Endodermal cell (in vitro differentiated cells): ENCODE measurements around the gene ZDHHC14. TPM values are rescaled to one million over a fixed set of nuclear protein-coding genes. Genes with fewer than 3 reads are reported as not detected.

Source experiments
- DNase-seq: peaks from one replicate; pipeline ENCODE4 v3.0.0-alpha.2; 2017
- H3K27ac ChIP-seq: 2 replicates; pipeline ENCODE4 v1.5.1; 2013; ENCODE audit warnings: mild to moderate bottlenecking, low read depth, low read length, moderate library complexity
- H3K27me3 ChIP-seq: 2 replicates; pipeline ENCODE4 v1.6.1; 2013; ENCODE audit warnings: mild to moderate bottlenecking, low read length, moderate library complexity; ENCODE audit not compliant: insufficient read depth, control insufficient read depth, poor library complexity, severe bottlenecking
- H3K36me3 ChIP-seq: 2 replicates; pipeline ENCODE4 v1.7.0; 2013; ENCODE audit warnings: mild to moderate bottlenecking, low read length, moderate library complexity; ENCODE audit not compliant: control insufficient read depth, insufficient read depth
- H3K4me1 ChIP-seq: one replicate; pipeline ENCODE4 v1.7.0; 2013; ENCODE audit warnings: low read length; ENCODE audit not compliant: control insufficient read depth, insufficient read depth
- H3K4me3 ChIP-seq: 2 replicates; pipeline ENCODE4 v1.5.1; 2013; ENCODE audit warnings: mild to moderate bottlenecking, low read length, moderate library complexity
- H3K9ac ChIP-seq: 2 replicates; pipeline ENCODE4 v1.6.1; 2013; ENCODE audit warnings: mild to moderate bottlenecking, low read length, moderate library complexity; ENCODE audit not compliant: poor library complexity, severe bottlenecking; ENCODE audit errors: extremely low read depth
- H3K9me3 ChIP-seq: 2 replicates; pipeline ENCODE4 v1.6.1; 2013; ENCODE audit warnings: mild to moderate bottlenecking, low read length, moderate library complexity; ENCODE audit not compliant: control insufficient read depth
- H3K27ac Mint-ChIP-seq: 2 replicates; pipeline ENCODE4 v1.8.0; 2020; ENCODE audit warnings: mixed read lengths
- H3K27me3 Mint-ChIP-seq: 2 replicates; pipeline ENCODE4 v1.8.0; 2021; ENCODE audit warnings: mild to moderate bottlenecking, mixed read lengths; ENCODE audit not compliant: insufficient read depth
- H3K36me3 Mint-ChIP-seq: 2 replicates; pipeline ENCODE4 v1.8.0; 2020; ENCODE audit warnings: low read depth, mixed read lengths
- H3K4me1 Mint-ChIP-seq: 2 replicates; pipeline ENCODE4 v1.8.0; 2020; ENCODE audit warnings: mixed read lengths
- H3K4me3 Mint-ChIP-seq: 2 replicates; pipeline ENCODE4 v1.8.0; 2020; ENCODE audit warnings: mild to moderate bottlenecking, moderate library complexity, mixed read lengths
- H3K9me3 Mint-ChIP-seq: 2 replicates; pipeline ENCODE4 v1.8.0; 2020; ENCODE audit warnings: mild to moderate bottlenecking, mixed read lengths
- WGBS, 2 experiments: methylation state at CpG; one replicate each; pipeline versions ENCODE4 v1.1.5 to v1.1.7; 2013; ENCODE audit warnings: missing lambda C conversion rate in 2 of 2, mixed read lengths in 1 of 2; ENCODE audit not compliant: insufficient coverage in 1 of 2, insufficient read length in 1 of 2; 5-methylcytosine and 5-hydroxymethylcytosine counted together
- total RNA-seq, 2 donors: library from RNA; stranded (reverse); fragmentation: NEBNext Ultra II Directional in 1 of 2; extraction: Animal tissue kit (Norgen Biotek cat#: 25700) in 1 of 2; gene quantifications; 2 replicates in 1 of 2; 3 replicates in 1 of 2; pipeline ENCODE4 v1.2.1, GENCODE V29; 2021
- TF ChIP-seq, protein P1 (sequence below): fragments of 200-600 bp; sonication (generic); conservative IDR thresholded peaks from 2 replicates; pipeline ENCODE4 v1.5.0; 2021; ENCODE audit warnings: antibody characterized with exemption, mild to moderate bottlenecking

Gene ZDHHC14
- total RNA-seq, 2 donors from 2014 or later = 2.3 to 4.5 TPM

DNA sequence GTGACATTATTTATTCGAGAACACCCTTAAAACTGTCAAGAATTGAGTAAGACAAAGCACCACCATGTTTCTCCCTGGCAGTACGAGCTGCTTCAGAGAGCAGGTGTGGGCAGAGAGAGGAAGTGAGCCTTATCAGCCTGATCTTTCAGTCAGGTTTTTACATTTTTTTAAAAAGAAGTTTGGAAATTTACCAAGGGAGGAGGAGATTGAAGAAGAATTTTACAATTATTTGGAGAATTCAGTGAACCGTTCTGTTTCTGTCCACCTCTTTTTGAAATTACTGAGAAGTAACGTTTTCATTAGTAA lies 75.5 kb downstream of the ZDHHC14 start:
- H3K9ac ChIP-seq = no peak overlapping the region
- H3K36me3 Mint-ChIP-seq = no peaks in the 10 kb centered on the region
- TF ChIP-seq, protein P1, sequence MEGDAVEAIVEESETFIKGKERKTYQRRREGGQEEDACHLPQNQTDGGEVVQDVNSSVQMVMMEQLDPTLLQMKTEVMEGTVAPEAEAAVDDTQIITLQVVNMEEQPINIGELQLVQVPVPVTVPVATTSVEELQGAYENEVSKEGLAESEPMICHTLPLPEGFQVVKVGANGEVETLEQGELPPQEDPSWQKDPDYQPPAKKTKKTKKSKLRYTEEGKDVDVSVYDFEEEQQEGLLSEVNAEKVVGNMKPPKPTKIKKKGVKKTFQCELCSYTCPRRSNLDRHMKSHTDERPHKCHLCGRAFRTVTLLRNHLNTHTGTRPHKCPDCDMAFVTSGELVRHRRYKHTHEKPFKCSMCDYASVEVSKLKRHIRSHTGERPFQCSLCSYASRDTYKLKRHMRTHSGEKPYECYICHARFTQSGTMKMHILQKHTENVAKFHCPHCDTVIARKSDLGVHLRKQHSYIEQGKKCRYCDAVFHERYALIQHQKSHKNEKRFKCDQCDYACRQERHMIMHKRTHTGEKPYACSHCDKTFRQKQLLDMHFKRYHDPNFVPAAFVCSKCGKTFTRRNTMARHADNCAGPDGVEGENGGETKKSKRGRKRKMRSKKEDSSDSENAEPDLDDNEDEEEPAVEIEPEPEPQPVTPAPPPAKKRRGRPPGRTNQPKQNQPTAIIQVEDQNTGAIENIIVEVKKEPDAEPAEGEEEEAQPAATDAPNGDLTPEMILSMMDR = no peak
- H3K9me3 Mint-ChIP-seq = no peaks in the 10 kb centered on the region
- H3K27me3 Mint-ChIP-seq = no peaks in the 10 kb centered on the region
- H3K4me1 ChIP-seq = no peaks in the 10 kb centered on the region
- no peaks in the 10 kb centered on the region for H3K27me3 ChIP-seq
- 94 to 100% methylated on average over 4 of the region's 4 CpGs for WGBS, 2 experiments
- no peak overlapping the region for H3K27ac ChIP-seq
- H3K9me3 ChIP-seq = no peaks in the 10 kb centered on the region
- peaks cover 19% of the 10 kb centered on the region for H3K4me1 Mint-ChIP-seq
- H3K4me3 ChIP-seq = no peak overlapping the region
- H3K27ac Mint-ChIP-seq = no peak overlapping the region
- H3K36me3 ChIP-seq = no peaks in the 10 kb centered on the region
- no peak overlapping the region for H3K4me3 Mint-ChIP-seq
- DNase-seq = no peak

DNA sequence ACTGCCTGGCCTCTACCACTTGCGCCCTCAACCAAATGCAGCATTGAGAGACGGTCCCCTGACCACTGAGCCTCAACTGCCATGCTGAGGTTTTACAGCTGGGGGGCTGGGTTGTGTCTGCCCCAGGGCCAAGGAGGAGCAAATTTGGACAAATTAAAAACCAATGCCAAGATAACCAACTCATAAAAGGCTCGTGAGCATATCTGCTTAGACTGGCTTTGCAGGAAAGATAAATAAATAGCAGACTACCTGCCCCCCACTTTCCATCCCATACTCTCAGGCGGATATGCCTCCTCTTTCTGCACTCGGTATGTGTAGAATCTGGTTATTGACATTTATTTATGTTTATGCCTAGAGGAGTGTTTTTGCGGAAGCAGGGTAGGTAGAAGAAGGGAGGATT lies 76.8 kb downstream of the ZDHHC14 start:
- H3K27ac ChIP-seq = no peak overlapping the region
- no peaks in the 10 kb centered on the region for H3K27me3 Mint-ChIP-seq
- no peak overlapping the region for H3K4me3 ChIP-seq
- 93 to 100% methylated on average over 1 to 6 of the region's 6 CpGs for WGBS, 2 experiments
- no peak overlapping the region for H3K27ac Mint-ChIP-seq
- H3K4me1 Mint-ChIP-seq = peaks cover 19% of the 10 kb centered on the region
- TF ChIP-seq, protein P1 = no peak
- H3K36me3 Mint-ChIP-seq = no peaks in the 10 kb centered on the region
- H3K27me3 ChIP-seq = no peaks in the 10 kb centered on the region
- no peaks in the 10 kb centered on the region for H3K4me1 ChIP-seq
- no peaks in the 10 kb centered on the region for H3K9me3 Mint-ChIP-seq
- no peak overlapping the region for H3K4me3 Mint-ChIP-seq
- DNase-seq = no peak
- H3K9ac ChIP-seq = no peak overlapping the region
- H3K36me3 ChIP-seq = no peaks in the 10 kb centered on the region
- H3K9me3 ChIP-seq = no peaks in the 10 kb centered on the region

DNA sequence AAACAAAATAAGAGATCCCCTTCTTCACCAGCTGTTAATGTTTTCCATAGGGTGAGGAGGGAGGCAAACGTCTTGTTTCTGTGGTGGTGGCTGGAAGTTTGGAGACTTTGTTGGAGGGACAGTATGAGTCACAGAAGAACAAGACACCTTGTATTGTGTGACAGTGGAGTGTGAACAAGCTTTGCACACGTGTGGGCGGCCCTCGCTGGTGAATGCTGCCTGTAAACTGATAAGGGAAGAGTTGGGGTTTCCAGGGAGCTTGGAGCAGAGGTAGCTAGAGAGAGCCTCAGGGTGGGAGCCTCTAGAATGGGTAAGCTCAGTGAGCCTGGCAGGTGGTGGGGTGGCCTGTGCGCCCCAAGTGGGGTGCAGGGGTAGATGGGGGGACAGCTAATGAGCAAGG lies 78.3 kb downstream of the ZDHHC14 start:
- no peaks in the 10 kb centered on the region for H3K27me3 Mint-ChIP-seq
- Histone ChIP-seq H3K36me3 (no peaks in the 10 kb centered on the region), H3K27me3 (no peaks in the 10 kb centered on the region), H3K4me3 (no peak overlapping the region), H3K27ac (no peak overlapping the region), H3K9me3 (no peaks in the 10 kb centered on the region), H3K9ac (no peak overlapping the region), H3K4me1 (no peaks in the 10 kb centered on the region)
- H3K9me3 Mint-ChIP-seq = no peaks in the 10 kb centered on the region
- no peaks in the 10 kb centered on the region for H3K36me3 Mint-ChIP-seq
- WGBS, 2 experiments = 89 to 96% methylated on average over 4 to 5 of the region's 5 CpGs
- peak overlapping the region; percentile 62 for H3K27ac Mint-ChIP-seq
- TF ChIP-seq, protein P1 = no peak
- H3K4me1 Mint-ChIP-seq = peaks cover 19% of the 10 kb centered on the region
- DNase-seq = no peak
- no peak overlapping the region for H3K4me3 Mint-ChIP-seq
